Stimulated activated CD8-positive, alpha-beta memory T cell treated with anti-CD3 and anti-CD28 coated beads, Interleukin-4, amount 100 ng/mL, for 4 hours (primary cell): ENCODE measurements around the gene ZBTB2.
"Not testable (repeated sequence)": the region's sequence is repeated elsewhere in the genome, so short reads cannot be mapped to it uniquely, and the experiment has no call there.

Experiments used
- DNase-seq, 2 donors: peaks; one replicate each; pipeline ENCODE4 v3.0.0-alpha.2; 2020; ENCODE audit warnings: low read depth in 2 of 2, low spot score in 1 of 2

ZBTB2 gene

DNA sequence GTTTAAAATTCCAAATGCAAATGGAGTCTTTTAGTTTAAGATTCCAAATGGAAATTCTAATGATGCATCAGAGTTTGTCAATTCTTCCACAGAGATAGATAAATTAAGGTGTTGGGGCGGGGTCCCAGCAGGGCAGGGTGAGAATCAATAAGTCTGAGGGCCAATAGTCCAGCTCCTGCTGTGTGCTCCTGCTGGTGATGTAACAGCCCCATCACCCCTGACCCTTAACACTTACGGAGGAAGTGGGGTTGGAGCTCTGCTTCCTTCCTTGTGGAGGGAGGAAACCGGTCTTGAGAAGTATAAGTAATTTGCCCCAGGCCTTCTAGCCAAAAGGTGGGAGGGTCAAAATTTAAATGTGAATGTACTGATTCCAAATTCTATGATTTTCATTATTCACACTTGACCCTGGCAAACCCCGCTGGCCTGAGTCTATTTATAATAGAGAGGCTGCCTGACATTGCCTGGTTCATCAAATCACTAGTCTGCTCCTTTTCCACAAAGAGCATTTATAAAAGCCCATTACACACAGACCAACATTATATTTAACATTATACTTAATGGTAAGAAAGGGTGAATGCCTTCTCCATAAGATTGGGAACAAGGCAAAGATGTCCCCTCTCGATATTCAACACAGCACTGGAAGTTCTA is 17.2 kb downstream of the ZBTB2 start:
- no peak for DNase-seq

DNA sequence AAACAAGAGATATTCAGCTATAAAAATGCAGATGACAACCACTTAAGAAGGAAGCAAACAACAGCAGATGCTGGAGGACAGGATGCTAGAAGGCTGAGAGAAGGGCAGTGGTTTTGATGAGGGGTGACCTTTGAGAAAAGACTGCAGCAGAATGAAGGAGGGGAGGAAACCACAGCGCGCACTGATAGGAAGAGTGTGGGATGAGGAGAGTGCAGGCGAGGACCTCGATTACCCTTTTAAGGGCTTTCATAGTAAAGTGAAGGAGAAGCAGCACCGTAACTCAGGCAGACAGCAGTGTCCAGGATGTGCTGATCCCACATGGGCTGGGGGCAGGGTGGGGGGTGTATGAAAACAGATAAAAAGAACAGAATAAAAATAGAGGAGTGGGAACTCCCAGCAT is 19.2 kb downstream of the ZBTB2 start:
- DNase-seq: no peak

DNA sequence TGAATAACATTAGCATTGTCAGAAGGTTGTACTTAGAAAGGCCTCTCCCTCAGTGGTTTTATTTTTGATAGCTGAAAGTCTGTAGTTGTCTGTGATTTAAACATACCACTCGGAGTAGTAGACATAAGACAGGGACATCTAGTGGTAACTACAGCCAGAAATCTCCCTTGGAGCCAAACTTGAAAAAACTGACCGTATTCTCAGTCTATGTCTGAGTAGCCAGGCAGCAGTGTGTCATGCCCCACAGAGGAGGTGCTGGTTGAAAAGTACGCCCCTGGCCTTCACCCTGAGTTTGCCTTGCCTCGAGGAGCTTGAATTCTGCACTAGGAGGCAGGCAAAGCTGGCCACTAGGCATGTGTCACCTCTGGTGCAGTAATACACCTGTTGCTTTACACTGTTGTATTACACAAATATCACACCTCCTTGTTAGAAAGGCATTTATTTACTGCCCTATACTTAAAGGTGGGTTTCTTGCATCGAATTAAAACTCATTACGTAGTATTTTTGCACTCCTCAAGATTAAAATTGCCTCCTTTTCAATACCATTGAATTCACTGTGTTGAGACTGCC is 20.8 kb downstream of the ZBTB2 start:
- no peak for DNase-seq

DNA sequence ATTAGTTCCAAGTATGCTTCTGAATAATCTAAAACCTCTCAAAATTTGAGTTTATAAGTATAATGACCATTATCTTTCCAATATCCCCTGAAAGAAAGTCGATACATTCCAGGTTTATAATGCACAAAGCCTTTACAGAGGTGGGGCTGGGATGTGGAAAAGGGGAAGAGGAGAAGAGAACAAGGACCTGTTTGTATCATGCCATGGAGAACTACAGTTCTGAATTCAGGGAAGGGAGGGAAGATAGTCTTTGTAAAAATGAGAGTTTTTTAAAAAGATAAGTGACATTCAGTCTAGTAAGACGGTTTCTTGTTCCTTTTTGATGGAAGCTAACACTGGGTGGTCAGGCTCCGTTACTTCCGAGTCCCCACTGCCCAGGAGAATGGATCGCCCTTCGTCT is 26.1 kb downstream of the ZBTB2 start:
- DNase-seq: no peak

DNA sequence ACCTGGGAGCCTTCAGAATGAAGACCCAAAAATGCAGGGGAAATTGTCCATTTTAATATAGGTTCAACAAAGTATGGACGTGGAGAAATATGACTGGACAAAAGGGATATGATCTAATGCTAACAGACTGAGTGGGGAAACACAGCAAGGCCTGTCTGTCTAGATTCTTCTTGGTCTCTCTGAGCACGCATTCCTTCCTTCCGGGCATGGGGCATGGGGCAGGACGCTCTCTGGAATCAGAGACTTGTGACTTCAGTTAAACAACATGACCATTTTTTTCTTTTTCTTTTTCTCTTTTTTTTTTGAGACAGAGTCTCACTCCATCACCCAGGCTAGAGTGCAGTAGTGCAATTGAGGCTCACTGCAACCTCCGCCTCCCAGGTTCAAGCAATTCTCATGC is 31.9 kb downstream of the ZBTB2 start:
- no peak for DNase-seq

DNA sequence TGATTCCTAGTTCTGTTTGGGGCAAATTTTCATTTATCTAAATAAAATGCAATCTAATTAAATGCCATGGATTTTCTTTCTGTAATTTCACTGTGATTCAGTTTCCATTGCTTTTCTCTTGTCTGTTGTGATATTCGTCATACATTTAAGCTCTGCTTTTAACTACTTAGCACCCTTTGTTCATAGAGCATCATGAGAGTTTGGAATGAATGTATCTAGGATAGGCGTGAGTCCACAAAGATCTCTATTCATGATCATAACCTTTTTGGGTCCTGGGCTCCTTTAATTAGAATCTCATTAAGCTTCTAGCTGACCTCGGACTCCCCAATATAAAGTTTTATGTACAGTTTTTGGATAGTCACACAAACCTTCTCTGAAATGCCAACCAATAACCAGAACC is 32.9 kb downstream of the ZBTB2 start:
- no peak for DNase-seq

DNA sequence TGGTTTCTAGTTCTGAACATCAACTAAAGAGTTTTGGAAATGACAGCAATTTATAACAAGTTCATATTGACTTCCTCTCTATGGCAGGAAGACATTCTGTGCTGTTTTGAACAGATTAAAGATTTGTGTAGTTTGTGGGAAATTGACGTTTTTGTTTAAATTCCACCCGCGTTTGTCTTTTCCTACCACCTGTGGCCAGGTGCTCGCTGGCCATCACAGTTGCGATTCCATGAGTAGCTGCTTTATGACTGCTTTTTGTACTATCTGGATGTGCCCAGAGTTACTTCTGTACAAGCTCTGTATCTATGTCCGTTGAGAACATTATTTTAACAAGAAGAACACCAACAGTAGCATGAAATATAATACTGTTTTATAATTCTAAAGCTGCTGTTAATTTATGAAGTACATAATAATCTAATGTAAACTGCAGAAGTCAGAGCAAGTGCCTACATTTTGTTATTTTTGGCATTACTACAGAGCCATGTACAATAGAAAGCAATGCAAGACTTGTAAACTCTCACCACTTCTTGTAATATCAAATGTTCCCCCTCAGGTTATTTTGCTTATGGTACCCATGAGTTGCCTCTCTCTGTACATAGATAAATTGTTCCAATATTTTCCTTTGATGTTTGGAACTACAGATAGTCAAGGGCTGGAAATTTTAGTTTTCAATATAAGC is 33.5 kb downstream of the ZBTB2 start:
- DNase-seq: no peak

DNA sequence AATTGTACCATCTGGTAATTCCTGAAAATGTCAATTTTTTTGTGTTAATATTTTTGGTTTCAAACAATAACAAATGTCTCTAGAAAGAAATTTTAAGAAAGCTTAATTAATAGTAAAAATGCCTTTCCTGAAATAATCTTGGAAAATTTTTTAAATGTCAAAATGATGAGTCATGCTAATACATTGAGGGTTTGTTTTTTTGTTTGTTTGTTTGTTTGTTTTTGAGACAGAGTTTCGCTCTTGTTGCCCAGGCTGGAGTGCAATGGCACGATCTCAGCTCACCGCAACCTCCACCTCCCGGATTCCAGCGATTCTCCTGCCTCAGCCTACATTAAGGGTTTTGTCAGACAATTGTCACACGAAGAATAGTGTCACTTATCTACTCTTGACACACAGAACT is 34.4 kb downstream of the ZBTB2 start:
- not testable (repeated sequence) for DNase-seq

DNA sequence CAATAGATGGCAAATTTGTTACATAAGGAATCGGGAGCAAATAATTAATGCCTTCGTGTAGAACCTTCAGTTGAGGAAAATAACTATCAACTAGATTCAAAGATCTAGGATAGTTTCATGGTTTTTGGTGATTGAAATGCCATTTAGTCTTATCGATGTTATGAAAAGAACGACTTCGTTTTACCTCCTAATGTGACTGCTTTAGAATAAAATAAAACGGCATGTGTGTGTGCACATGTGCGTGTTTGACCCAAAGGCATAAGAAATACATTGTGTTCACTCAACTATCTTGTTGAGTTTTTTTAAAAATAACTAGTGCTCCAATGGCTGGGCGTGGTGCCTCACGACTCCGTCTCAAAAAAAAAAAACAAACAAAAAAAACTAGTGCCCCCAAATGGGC is 37.6 kb downstream of the ZBTB2 start:
- no peak for DNase-seq

DNA sequence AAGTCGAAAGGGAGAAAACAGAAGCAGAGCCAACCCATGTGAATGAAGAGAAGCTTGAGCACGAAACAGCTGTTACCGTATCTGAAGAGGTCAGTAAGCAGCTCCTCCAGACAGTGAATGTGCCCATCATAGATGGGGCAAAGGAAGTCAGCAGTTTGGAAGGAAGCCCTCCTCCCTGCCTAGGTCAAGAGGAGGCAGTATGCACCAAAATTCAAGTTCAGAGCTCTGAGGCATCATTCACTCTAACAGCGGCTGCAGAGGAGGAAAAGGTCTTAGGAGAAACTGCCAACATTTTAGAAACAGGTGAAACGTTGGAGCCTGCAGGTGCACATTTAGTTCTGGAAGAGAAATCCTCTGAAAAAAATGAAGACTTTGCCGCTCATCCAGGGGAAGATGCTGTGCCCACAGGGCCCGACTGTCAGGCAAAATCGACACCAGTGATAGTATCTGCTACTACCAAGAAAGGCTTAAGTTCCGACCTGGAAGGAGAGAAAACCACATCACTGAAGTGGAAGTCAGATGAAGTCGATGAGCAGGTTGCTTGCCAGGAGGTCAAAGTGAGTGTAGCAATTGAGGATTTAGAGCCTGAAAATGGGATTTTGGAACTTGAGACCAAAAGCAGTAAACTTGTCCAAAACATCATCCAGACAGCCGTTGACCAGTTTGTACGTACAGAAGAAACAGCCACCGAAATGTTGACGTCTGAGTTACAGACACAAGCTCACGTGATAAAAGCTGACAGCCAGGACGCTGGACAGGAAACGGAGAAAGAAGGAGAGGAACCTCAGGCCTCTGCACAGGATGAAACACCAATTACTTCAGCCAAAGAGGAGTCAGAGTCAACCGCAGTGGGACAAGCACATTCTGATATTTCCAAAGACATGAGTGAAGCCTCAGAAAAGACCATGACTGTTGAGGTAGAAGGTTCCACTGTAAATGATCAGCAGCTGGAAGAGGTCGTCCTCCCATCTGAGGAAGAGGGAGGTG is 38.7 kb downstream of the ZBTB2 start:
- no peak for DNase-seq

DNA sequence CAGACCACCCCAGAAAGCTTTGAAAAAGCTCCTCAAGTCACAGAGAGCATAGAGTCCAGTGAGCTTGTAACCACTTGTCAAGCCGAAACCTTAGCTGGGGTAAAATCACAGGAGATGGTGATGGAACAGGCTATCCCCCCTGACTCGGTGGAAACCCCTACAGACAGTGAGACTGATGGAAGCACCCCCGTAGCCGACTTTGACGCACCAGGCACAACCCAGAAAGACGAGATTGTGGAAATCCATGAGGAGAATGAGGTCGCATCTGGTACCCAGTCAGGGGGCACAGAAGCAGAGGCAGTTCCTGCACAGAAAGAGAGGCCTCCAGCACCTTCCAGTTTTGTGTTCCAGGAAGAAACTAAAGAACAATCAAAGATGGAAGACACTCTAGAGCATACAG is 39.6 kb downstream of the ZBTB2 start:
- no peak for DNase-seq

DNA sequence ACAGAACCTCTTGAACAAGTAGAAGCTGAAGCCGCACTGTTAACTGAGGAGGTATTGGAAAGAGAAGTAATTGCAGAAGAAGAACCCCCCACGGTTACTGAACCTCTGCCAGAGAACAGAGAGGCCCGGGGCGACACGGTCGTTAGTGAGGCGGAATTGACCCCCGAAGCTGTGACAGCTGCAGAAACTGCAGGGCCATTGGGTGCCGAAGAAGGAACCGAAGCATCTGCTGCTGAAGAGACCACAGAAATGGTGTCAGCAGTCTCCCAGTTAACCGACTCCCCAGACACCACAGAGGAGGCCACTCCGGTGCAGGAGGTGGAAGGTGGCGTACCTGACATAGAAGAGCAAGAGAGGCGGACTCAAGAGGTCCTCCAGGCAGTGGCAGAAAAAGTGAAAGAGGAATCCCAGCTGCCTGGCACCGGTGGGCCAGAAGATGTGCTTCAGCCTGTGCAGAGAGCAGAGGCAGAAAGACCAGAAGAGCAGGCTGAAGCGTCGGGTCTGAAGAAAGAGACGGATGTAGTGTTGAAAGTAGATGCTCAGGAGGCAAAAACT is 40.1 kb downstream of the ZBTB2 start:
- no peak for DNase-seq

DNA sequence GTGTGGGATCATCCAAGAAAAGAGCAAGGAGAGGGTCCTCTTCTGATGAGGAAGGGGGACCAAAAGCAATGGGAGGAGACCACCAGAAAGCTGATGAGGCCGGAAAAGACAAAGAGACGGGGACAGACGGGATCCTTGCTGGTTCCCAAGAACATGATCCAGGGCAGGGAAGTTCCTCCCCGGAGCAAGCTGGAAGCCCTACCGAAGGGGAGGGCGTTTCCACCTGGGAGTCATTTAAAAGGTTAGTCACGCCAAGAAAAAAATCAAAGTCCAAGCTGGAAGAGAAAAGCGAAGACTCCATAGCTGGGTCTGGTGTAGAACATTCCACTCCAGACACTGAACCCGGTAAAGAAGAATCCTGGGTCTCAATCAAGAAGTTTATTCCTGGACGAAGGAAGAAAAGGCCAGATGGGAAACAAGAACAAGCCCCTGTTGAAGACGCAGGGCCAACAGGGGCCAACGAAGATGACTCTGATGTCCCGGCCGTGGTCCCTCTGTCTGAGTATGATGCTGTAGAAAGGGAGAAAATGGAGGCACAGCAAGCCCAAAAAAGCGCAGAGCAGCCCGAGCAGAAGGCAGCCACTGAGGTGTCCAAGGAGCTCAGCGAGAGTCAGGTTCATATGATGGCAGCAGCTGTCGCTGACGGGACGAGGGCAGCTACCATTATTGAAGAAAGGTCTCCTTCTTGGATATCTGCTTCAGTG is 40.8 kb downstream of the ZBTB2 start:
- DNase-seq: no peak

DNA sequence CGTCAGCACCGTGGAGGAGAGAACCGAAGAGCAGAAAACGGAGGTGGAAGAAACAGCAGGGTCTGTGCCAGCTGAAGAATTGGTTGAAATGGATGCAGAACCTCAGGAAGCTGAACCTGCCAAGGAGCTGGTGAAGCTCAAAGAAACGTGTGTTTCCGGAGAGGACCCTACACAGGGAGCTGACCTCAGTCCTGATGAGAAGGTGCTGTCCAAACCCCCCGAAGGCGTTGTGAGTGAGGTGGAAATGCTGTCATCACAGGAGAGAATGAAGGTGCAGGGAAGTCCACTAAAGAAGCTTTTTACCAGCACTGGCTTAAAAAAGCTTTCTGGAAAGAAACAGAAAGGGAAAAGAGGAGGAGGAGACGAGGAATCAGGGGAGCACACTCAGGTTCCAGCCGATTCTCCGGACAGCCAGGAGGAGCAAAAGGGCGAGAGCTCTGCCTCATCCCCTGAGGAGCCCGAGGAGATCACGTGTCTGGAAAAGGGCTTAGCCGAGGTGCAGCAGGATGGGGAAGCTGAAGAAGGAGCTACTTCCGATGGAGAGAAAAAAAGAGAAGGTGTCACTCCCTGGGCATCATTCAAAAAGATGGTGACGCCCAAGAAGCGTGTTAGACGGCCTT is 41.6 kb downstream of the ZBTB2 start:
- DNase-seq: no peak

DNA sequence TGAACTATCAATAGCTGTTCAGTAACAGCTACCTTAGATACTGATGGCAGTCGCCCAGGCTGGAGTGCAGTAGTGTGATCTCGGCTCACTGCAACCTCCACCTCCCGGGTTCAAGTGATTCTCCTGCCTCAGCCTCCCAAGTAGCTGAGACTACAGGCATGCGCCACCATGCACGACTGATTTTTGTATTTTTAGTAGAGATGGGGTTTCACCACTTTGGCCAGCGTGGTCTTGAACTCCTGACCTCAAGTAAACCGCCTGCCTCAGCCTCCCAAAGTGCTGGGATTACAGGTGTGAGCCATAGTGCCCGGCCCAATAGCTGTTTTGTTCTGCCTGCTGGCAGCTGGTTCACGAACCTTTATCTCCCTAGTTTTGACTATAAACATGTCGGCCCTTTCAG is 48.6 kb downstream of the ZBTB2 start:
- not testable (repeated sequence) for DNase-seq

DNA sequence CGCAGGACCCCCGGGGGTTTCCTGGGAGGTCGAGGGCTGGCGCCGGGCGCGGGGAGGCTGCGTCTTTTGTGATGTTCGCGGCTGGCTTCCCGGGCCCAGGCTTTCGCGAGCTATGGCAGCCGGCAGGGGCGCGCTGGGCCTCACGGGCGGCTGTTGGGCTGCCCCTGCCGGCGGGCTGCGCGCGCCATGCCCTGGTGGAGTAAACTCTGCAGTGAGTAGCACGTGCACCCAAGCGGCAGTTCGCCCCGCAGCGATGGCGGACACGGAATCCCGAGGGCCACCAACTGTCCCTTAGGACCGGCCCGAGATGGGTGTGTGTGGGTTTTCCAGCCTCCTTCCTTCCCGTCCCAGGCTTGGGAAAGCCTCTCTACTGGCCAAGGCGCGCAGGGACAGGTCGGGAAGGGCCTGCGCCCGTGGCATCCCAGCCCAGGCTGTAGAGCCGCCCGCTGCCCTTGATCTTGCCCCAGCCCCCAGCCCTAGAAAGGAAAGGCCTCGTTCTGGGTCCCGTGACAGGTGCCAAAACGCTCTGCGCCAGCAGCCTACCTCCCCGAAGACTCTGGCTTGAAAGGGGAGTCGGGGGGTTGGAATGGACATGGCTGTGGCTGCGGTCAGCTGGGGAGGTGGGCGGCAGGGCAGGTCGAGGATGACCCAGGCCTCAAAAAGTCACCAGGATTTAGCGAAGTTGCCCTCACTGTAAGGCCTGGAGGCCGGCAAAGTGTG is 49.7 kb downstream of the ZBTB2 start:
- no peak for DNase-seq

DNA sequence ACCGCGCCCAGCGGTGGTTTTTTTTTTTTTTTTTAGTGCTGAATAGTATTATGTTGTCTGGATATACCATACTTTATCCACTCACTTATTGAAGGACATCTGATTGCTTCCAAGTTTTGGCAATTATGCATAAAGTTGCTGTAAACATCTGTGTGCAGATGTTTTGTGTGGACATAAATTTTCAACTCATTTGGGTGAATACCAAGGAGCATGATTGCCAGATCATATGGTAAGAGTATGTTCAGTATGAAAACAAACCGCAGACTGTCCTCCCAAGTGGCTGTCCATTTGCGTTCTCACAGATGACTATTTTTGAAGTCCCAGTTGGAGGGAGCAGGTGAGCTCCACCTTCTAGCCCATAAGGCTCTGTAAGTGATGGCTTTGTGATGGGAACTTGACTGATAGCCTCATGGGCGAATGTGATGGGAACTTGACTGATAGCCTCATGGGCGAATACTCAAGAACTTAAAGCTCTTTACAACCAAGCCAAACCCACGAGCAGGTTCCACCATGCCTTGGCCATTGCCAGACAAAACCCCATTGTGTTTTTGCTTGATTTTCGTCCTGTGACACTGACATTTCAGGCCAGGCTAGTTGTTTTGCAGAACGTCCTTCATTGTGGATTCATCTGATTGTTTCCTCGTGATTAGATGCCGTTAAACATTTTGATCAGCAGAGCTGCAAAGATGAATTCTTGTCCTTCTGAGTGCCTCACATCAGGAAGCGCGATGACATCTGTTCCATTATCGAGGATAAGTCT is 51.0 kb downstream of the ZBTB2 start:
- no peak for DNase-seq

DNA sequence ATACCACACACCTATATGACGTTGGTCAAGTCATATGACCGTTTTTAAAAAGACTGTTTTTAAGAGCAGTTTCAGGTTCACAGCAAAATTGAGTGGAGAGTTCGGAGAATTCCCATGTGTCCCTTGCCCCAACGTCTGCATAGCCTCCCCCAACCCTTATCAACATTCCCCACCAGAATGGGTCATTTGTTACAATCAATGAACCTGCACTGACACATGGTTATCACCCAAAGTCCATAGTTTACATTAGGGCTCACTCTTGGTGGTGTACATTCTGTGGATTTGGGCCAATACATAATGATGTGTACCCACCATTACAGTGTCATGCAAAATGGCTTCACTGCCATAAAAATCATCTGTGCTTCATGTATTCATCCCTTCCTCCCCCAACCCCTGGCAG is 52.0 kb downstream of the ZBTB2 start:
- no peak for DNase-seq

DNA sequence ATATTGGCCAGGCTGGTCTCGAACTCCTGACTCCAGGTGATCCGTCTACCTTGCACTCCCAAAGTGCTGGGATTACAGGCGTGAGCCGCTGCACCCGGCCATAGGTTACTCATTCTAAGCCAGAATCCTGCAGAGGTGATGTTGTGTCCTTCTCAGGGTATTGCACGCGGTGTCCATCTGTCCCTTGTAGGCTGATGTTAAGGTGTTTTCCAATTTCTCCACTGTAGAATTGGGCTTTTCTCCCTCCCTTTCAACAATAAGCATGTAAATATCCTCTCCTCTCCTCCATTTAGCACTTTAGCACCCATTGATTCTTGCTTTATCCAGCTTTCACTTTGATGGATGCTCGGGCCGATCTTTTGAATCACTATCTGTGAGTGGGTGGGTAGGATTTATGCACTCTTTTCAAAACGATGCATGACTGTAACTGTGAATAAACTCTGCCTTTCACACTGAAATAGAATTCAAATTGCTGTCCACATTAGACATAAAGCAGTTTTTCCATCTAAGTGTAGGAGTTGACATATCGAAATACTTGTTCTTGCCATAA is 52.6 kb downstream of the ZBTB2 start:
- no peak for DNase-seq
